IMR-90 (cell line): ENCODE data around the gene FAM3D. TPM values are rescaled to one million over a fixed set of nuclear protein-coding genes. Genes with fewer than 3 reads are reported as not detected.

ENCODE experiments used
- ATAC-seq: fragments of 200-7000 bp; cut with Tn5 transposase; 2 replicates; pipeline ENCODE4 v1.9.1; 2020; ENCODE audit warnings: low read depth, mild to moderate bottlenecking, moderate library complexity
- BruUV-seq: library from RNA; stranded (reverse); fragments of 400-500 nt; replicated peaks from 2 replicates; lab custom pipeline; 2021; lab: Mats Ljungman, UMichigan
- CTCF ChIA-PET: fragments of 300-600 bp; formaldehyde crosslinking; extraction: SDS; loops from one replicate; lab custom pipeline; 2021; ENCODE audit warnings: antibody characterized with exemption; lab: Yijun Ruan, JAX
- POLR2A ChIA-PET: fragments of 300-600 bp; sonication (Branson Sonifier 250); formaldehyde crosslinking; loops from one replicate; lab custom pipeline; 2022; ENCODE audit warnings: antibody characterized with exemption; ENCODE audit not compliant: unreplicated experiment; lab: Charles Lee
- DNase-seq: peaks from one replicate; pipeline ENCODE4 v3.0.0; 2013
- H2AFZ ChIP-seq: replicated peaks from 2 replicates; pipeline ENCODE3; 2013; ENCODE audit warnings: low read length, mild to moderate bottlenecking; ENCODE audit not compliant: poor library complexity
- H2AK5ac ChIP-seq: 2 replicates; pipeline ENCODE4 v1.6.1; 2013; ENCODE audit warnings: low read depth, low read length, inconsistent platforms
- H2AK9ac ChIP-seq: replicated peaks from 2 replicates; pipeline ENCODE3; 2013; ENCODE audit warnings: mild to moderate bottlenecking, low read depth, low read length, moderate library complexity; ENCODE audit not compliant: poor library complexity
- H2BK120ac ChIP-seq: 2 replicates; pipeline ENCODE4 v1.6.1; 2013; ENCODE audit warnings: low read depth, low read length, inconsistent platforms
- H2BK15ac ChIP-seq: 3 replicates; pipeline ENCODE4 v1.6.1; 2013; ENCODE audit warnings: low read depth, low read length, inconsistent platforms
- H2BK20ac ChIP-seq: 2 replicates; pipeline ENCODE4 v1.6.1; 2013; ENCODE audit warnings: low read depth, mild to moderate bottlenecking, inconsistent platforms, low read length, moderate library complexity
- H2BK5ac ChIP-seq: 2 replicates; pipeline ENCODE4 v1.6.1; 2013; ENCODE audit warnings: mild to moderate bottlenecking, low read depth, low read length, inconsistent platforms; ENCODE audit not compliant: poor library complexity, severe bottlenecking
- H3K14ac ChIP-seq: replicated peaks from 2 replicates; pipeline ENCODE4 v1.6.1; 2013; ENCODE audit warnings: low read depth, low read length, inconsistent platforms
- H3K18ac ChIP-seq: 2 replicates; pipeline ENCODE4 v1.6.1; 2013; ENCODE audit warnings: low read depth, low read length, control low read depth
- H3K23ac ChIP-seq: 2 replicates; pipeline ENCODE4 v1.6.1; 2013; ENCODE audit warnings: low read depth, low read length, inconsistent platforms
- H3K27ac ChIP-seq: 2 replicates; pipeline ENCODE4 v1.5.1; 2013; ENCODE audit warnings: mild to moderate bottlenecking, control low read depth, low read length; ENCODE audit not compliant: insufficient read depth
- H3K27me3 ChIP-seq: 2 replicates; pipeline ENCODE4 v1.6.1; 2013; ENCODE audit warnings: low read length; ENCODE audit not compliant: control insufficient read depth, insufficient read depth
- H3K36me3 ChIP-seq: 2 replicates; pipeline ENCODE4 v1.6.1; 2013; ENCODE audit warnings: low read length, mixed read lengths; ENCODE audit not compliant: control insufficient read depth, insufficient read depth
- H3K4ac ChIP-seq: 2 replicates; pipeline ENCODE4 v1.6.1; 2013; ENCODE audit warnings: low read depth, low read length, inconsistent platforms
- H3K4me1 ChIP-seq: 2 replicates; pipeline ENCODE4 v1.6.1; 2013; ENCODE audit warnings: low read length, mixed read lengths; ENCODE audit not compliant: control insufficient read depth, insufficient read depth
- H3K4me2 ChIP-seq: 2 replicates; pipeline ENCODE4 v1.6.1; 2013; ENCODE audit warnings: low read depth, mild to moderate bottlenecking, control low read depth, low read length, moderate library complexity
- H3K4me3 ChIP-seq: 2 replicates; pipeline ENCODE4 v1.5.1; 2013; ENCODE audit warnings: low read depth, mild to moderate bottlenecking, control low read depth, low read length, moderate library complexity; ENCODE audit not compliant: insufficient read depth
- H3K56ac ChIP-seq: 2 replicates; pipeline ENCODE4 v1.6.1; 2013; ENCODE audit warnings: low read length, inconsistent platforms; ENCODE audit not compliant: insufficient read depth; ENCODE audit errors: extremely low read depth
- H3K79me1 ChIP-seq, 2 experiments: 2 replicates each; pipeline ENCODE4 v1.6.1; 2013; ENCODE audit warnings: low read length in 2 of 2, inconsistent platforms in 1 of 2, low read depth in 1 of 2
- H3K9ac ChIP-seq: 2 replicates; pipeline ENCODE4 v1.6.1; 2013; ENCODE audit warnings: low read depth, low read length, control low read depth
- H3K9me1 ChIP-seq: 2 replicates; pipeline ENCODE4 v1.6.1; 2013; ENCODE audit warnings: low read length, inconsistent platforms; ENCODE audit not compliant: insufficient read depth
- H3K9me3 ChIP-seq: 2 replicates; pipeline ENCODE4 v1.6.1; 2013; ENCODE audit warnings: low read length; ENCODE audit not compliant: control insufficient read depth, insufficient read depth
- H4K20me1 ChIP-seq: 2 replicates; pipeline ENCODE4 v1.6.1; 2013; ENCODE audit warnings: low read length, inconsistent platforms; ENCODE audit not compliant: insufficient read depth
- H4K5ac ChIP-seq: 2 replicates; pipeline ENCODE4 v1.6.1; 2013; ENCODE audit warnings: mild to moderate bottlenecking, low read depth, low read length, control low read depth
- H4K8ac ChIP-seq, 2 experiments: 2 replicates each; pipeline ENCODE4 v1.6.1; 2013; ENCODE audit warnings: low read depth in 2 of 2, low read length in 2 of 2, control low read depth in 1 of 2, inconsistent platforms in 1 of 2
- H4K91ac ChIP-seq: 2 replicates; pipeline ENCODE4 v1.6.1; 2013; ENCODE audit warnings: low read depth, low read length, inconsistent platforms; ENCODE audit not compliant: insufficient read depth
- BHLHE40 ChIP-seq: fragments of 150-350 bp; IDR thresholded peaks from 2 replicates; pipeline ENCODE4 v1.6.1; 2016; ENCODE audit warnings: mild to moderate bottlenecking, low read depth, low read length
- CEBPB ChIP-seq: IDR thresholded peaks from 2 replicates; pipeline ENCODE4 v1.6.1; 2012; ENCODE audit warnings: low read depth, low read length, improper control_type of control experiment
- CHD1 ChIP-seq: IDR thresholded peaks from 2 replicates; pipeline ENCODE4 v1.6.1; 2012; ENCODE audit warnings: low read depth, low read length, improper control_type of control experiment
- ELK1 ChIP-seq: fragments of 150-350 bp; IDR thresholded peaks from 2 replicates; pipeline ENCODE4 v1.6.1; 2016; ENCODE audit warnings: low read depth, mild to moderate bottlenecking, low read length, moderate library complexity, borderline replicate concordance
- MAFK ChIP-seq: IDR thresholded peaks from 2 replicates; pipeline ENCODE4 v1.6.1; 2012; ENCODE audit warnings: low read depth, low read length, improper control_type of control experiment
- MAZ ChIP-seq: IDR thresholded peaks from 2 replicates; pipeline ENCODE4 v1.6.1; 2012; ENCODE audit warnings: low read depth, mild to moderate bottlenecking, low read length, improper control_type of control experiment, moderate library complexity, borderline replicate concordance
- MXI1 ChIP-seq: IDR thresholded peaks from 2 replicates; pipeline ENCODE4 v1.6.1; 2012; ENCODE audit warnings: low read depth, mild to moderate bottlenecking, low read length, moderate library complexity, borderline replicate concordance
- NFE2L2 ChIP-seq: fragments of 150-350 bp; IDR thresholded peaks from 2 replicates; pipeline ENCODE4 v1.6.1; 2016; ENCODE audit warnings: low read depth, mild to moderate bottlenecking, low read length
- RAD21 ChIP-seq: IDR thresholded peaks from 2 replicates; pipeline ENCODE4 v1.6.1; 2012; ENCODE audit warnings: low read length, improper control_type of control experiment
- RCOR1 ChIP-seq: IDR thresholded peaks from 2 replicates; pipeline ENCODE4 v1.6.1; 2012; ENCODE audit warnings: mild to moderate bottlenecking, low read length, improper control_type of control experiment; ENCODE audit not compliant: insufficient replicate concordance
- RFX5 ChIP-seq: IDR thresholded peaks from 2 replicates; pipeline ENCODE4 v1.8.0; 2012; ENCODE audit warnings: low read depth, mild to moderate bottlenecking, low read length, moderate library complexity
- SMC3 ChIP-seq: fragments of 150-350 bp; IDR thresholded peaks from 2 replicates; pipeline ENCODE4 v1.6.1; 2016; ENCODE audit warnings: low read depth, mild to moderate bottlenecking, antibody characterized with exemption, low read length, moderate library complexity
- USF2 ChIP-seq: fragments of 150-350 bp; IDR thresholded peaks from 2 replicates; pipeline ENCODE4 v1.6.1; 2017; ENCODE audit warnings: mild to moderate bottlenecking, antibody characterized with exemption, low read length, low read depth
- WGBS, 2 experiments: methylation state at CpG; one replicate each; pipeline versions ENCODE4 v1.1.5 to v1.1.7; 2013; ENCODE audit warnings: missing lambda C conversion rate in 2 of 2; ENCODE audit not compliant: insufficient read length in 1 of 2; ENCODE audit errors: extremely low coverage in 2 of 2; 5-methylcytosine and 5-hydroxymethylcytosine counted together
- dilution Hi-C: fragments of 300-500 bp; cut with HindIII; formaldehyde crosslinking; loops from one replicate; pipeline ENCODE4 v1.14.3; 2018; ENCODE audit warnings: low sequenced_read_pairs; ENCODE audit not compliant: unreplicated experiment
- in situ Hi-C: fragments of 300-500 bp; cut with MboI; formaldehyde crosslinking; loops from 3 replicates; pipeline ENCODE4 v1.14.3; 2019; ENCODE audit warnings: low sequenced_read_pairs, inconsistent platforms, mixed read lengths
- intact Hi-C: fragments of 100-400 bp; cut with micrococcal nuclease; formaldehyde crosslinking; loops from 2 replicates; pipeline ENCODE4 v1.10.0; 2022
- polyA plus RNA-seq, 3 experiments: library from polyadenylated mRNA; depleted of rRNA; stranded (reverse); fragments of >200 nt; gene quantifications; 2 replicates each; pipeline ENCODE4 v1.2.3, GENCODE V29; 2012; ENCODE audit warnings: low replicate concordance in 1 of 3
- total RNA-seq: library from RNA; depleted of rRNA; stranded (reverse); fragments of >200 nt; gene quantifications from 2 replicates; pipeline ENCODE4 v1.2.3, GENCODE V29; 2012
- TF ChIP-seq, protein P1 (sequence below): conservative IDR thresholded peaks from 2 replicates; pipeline ENCODE4 v1.5.1; 2012; ENCODE audit warnings: mild to moderate bottlenecking, low read depth, low read length, improper control_type of control experiment

Gene FAM3D
- total and polyA plus RNA-seq, 2 of the 4 experiments (the other 2 are of a cell fraction), result not detected

DNA sequence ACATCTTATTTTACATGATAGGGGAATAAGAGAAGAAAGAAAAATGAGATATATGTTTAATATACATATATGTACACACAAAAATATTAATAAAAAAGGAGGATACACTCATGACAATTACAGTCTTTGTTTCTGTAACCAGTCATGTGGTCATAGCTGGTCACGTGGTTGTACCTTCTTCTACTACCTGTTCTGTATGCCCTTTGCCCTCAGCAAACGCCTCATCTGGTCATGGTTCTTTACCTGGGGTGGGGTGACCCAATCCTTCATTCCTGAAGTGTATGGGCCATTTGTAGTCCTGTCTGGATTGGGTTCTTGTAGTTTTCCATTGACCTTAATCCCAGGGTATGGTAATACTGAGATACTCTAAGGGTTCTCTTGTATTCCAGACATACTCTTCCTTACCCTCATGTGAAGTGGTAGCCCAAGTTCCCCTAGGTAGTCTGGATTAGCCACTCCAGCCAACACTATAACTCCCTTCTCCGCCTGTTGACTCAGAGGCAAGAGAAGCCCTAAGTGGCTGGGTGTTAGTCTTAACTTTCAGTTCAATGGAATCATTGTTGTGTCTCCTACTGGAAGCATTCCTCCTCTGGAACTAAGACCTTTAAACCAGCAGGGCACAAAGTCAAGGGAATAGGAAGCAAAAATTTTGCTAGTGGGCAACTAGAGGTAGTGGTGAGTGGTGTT is 47.3 kb upstream of the FAM3D start:
- H2BK20ac ChIP-seq, result no peak overlapping the region
- H3K56ac ChIP-seq, result no peak overlapping the region
- no peak overlapping the region for H2AK5ac ChIP-seq
- no peak overlapping the region for H3K14ac ChIP-seq
- no peaks in the 10 kb centered on the region for H3K4me1 ChIP-seq
- no peaks in the 10 kb centered on the region for H3K27me3 ChIP-seq
- BruUV-seq, result no TSS peak
- H3K4me3 ChIP-seq, result no peak overlapping the region
- H4K20me1 ChIP-seq, result no peaks in the 10 kb centered on the region
- H3K4me2 ChIP-seq, result no peak overlapping the region
- no peak overlapping the region for H2BK15ac ChIP-seq
- no peak overlapping the region for H3K23ac ChIP-seq
- no peak overlapping the region for H2BK120ac ChIP-seq
- H4K5ac ChIP-seq, result no peak overlapping the region
- ChIA-PET CTCF (no interaction called here), POLR2A (no interaction called here)
- no peak for DNase-seq
- dilution Hi-C loops (no loop called here), in situ Hi-C loops (no loop called here), intact Hi-C loops (no loop called here)
- no peak overlapping the region for H4K8ac ChIP-seq
- no peaks in the 10 kb centered on the region for H3K36me3 ChIP-seq
- H3K9me3 ChIP-seq, result no peaks in the 10 kb centered on the region
- H3K27ac ChIP-seq, result no peak overlapping the region
- H4K91ac ChIP-seq, result no peak overlapping the region
- H3K79me1 ChIP-seq, result no peaks in the 10 kb centered on the region
- no peak overlapping the region for H3K18ac ChIP-seq
- no peak for ATAC-seq
- H3K9ac ChIP-seq, result no peak overlapping the region
- H3K9me1 ChIP-seq, result no peaks in the 10 kb centered on the region
- H2BK5ac ChIP-seq, result no peak overlapping the region
- H2AK9ac ChIP-seq, result no peak overlapping the region
- TF ChIP-seq MAFK (no peak), ELK1 (no peak), RAD21 (no peak), MAZ (no peak), NFE2L2 (no peak), SMC3 (no peak), MXI1 (no peak), CHD1 (no peak), RCOR1 (no peak), RFX5 (no peak), BHLHE40 (no peak), CEBPB (no peak), USF2 (no peak)
- TF ChIP-seq, protein P1, sequence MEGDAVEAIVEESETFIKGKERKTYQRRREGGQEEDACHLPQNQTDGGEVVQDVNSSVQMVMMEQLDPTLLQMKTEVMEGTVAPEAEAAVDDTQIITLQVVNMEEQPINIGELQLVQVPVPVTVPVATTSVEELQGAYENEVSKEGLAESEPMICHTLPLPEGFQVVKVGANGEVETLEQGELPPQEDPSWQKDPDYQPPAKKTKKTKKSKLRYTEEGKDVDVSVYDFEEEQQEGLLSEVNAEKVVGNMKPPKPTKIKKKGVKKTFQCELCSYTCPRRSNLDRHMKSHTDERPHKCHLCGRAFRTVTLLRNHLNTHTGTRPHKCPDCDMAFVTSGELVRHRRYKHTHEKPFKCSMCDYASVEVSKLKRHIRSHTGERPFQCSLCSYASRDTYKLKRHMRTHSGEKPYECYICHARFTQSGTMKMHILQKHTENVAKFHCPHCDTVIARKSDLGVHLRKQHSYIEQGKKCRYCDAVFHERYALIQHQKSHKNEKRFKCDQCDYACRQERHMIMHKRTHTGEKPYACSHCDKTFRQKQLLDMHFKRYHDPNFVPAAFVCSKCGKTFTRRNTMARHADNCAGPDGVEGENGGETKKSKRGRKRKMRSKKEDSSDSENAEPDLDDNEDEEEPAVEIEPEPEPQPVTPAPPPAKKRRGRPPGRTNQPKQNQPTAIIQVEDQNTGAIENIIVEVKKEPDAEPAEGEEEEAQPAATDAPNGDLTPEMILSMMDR, result no peak
- H3K4ac ChIP-seq, result no peak overlapping the region
- no peak overlapping the region for H2AFZ ChIP-seq
- no CpG with 5 or more reads among the region's 3 CpGs for WGBS, 2 experiments
